ENCODE data around the gene CNTNAP4.

Gene CNTNAP4
- 0 reads per million in 2 experiments for total RNA-seq

- no peak for DNase-seq (ENCODE audit: low read depth)
Measured at GRCh38 chr16:76276745-76277438, at the start of gene CNTNAP4. CNTNAP4 (plus strand) TSS chr16:76277401; CDS start chr16:76277663, 262 bp downstream.

GRCh38 chr16:76228546-76229146 lies 48.6 kb upstream of the CNTNAP4 start:
- DNase-seq (ENCODE audit: low read depth): no peak

GRCh38 chr16:76232704-76233103 lies 44.5 kb upstream of the CNTNAP4 start:
- no peak for DNase-seq (ENCODE audit: low read depth)

- DNase-seq (ENCODE audit: low read depth): no peak
Measured at GRCh38 chr16:76235025-76235424, 42.2 kb upstream of the CNTNAP4 start.

GRCh38 chr16:76235426-76235825 lies 41.8 kb upstream of the CNTNAP4 start:
- no peak for DNase-seq (ENCODE audit: low read depth)

- DNase-seq (ENCODE audit: low read depth): no peak
Measured at GRCh38 chr16:76237471-76237870, 39.7 kb upstream of the CNTNAP4 start.

GRCh38 chr16:76241755-76242154 lies 35.4 kb upstream of the CNTNAP4 start:
- DNase-seq (ENCODE audit: low read depth): no peak

- DNase-seq (ENCODE audit: low read depth): no peak
Measured at GRCh38 chr16:76243620-76244019, 33.6 kb upstream of the CNTNAP4 start.

GRCh38 chr16:76246587-76246986 lies 30.6 kb upstream of the CNTNAP4 start:
- DNase-seq (ENCODE audit: low read depth): no peak

GRCh38 chr16:76265434-76266045 lies 11.7 kb upstream of the CNTNAP4 start:
- DNase-seq (ENCODE audit: low read depth): no peak

- DNase-seq (ENCODE audit: low read depth): no peak
Measured at GRCh38 chr16:76268824-76269223, 8.4 kb upstream of the CNTNAP4 start.

GRCh38 chr16:76277460-76278030 lies 344 bp downstream of the CNTNAP4 start:
- DNase-seq (ENCODE audit: low read depth): no peak

GRCh38 chr16:76278086-76278485 lies 885 bp downstream of the CNTNAP4 start:
- no peak for DNase-seq (ENCODE audit: low read depth)

GRCh38 chr16:76278980-76279379 lies 1.8 kb downstream of the CNTNAP4 start:
- no peak for DNase-seq (ENCODE audit: low read depth)

GRCh38 chr16:76280421-76281215 lies 3.4 kb downstream of the CNTNAP4 start:
- no peak for DNase-seq (ENCODE audit: low read depth)

GRCh38 chr16:76287466-76287865 lies 10.3 kb downstream of the CNTNAP4 start:
- DNase-seq (ENCODE audit: low read depth): no peak

GRCh38 chr16:76292218-76292617 lies 15.0 kb downstream of the CNTNAP4 start:
- no peak for DNase-seq (ENCODE audit: low read depth)

- DNase-seq (ENCODE audit: low read depth): no peak
Measured at GRCh38 chr16:76293980-76294379, 16.8 kb downstream of the CNTNAP4 start.

- DNase-seq (ENCODE audit: low read depth): no peak
Measured at GRCh38 chr16:76294396-76295214, 17.4 kb downstream of the CNTNAP4 start.

GRCh38 chr16:76297941-76298340 lies 20.7 kb downstream of the CNTNAP4 start:
- no peak for DNase-seq (ENCODE audit: low read depth)

- no peak for DNase-seq (ENCODE audit: low read depth)
Measured at GRCh38 chr16:76303637-76304314, 26.6 kb downstream of the CNTNAP4 start.
